ENCODE results near the gene ZNF296. TPM values are rescaled to one million over a fixed set of nuclear protein-coding genes. Genes with fewer than 3 reads are reported as not detected.

Gene ZNF296
- total and polyA plus RNA-seq, 2 experiments from 2014 or later, result not detected

GRCh38 chr19:45092747-45093678 is 16.7 kb upstream of the ZNF296 start, which contains the start of gene PPP1R37:
TSS of gene PPP1R37 (plus strand) at chr19:45093179. CDS start at chr19:45093326, 147 bp downstream.
- in situ Hi-C loops (cut with MboI), result no loop called here
- Histone ChIP-seq H3K79me2 (ENCODE audit: insufficient read depth) (peaks cover 49% of the 10 kb centered on the region), H3K36me3 (ENCODE audit: low read depth) (no peaks in the 10 kb centered on the region), H3K9me2 (ENCODE audit: insufficient read depth) (no peaks in the 10 kb centered on the region), H3K4me3 (peak within 1 kb of the TSS; percentile 91), H4K20me1 (ENCODE audit: insufficient read depth) (no peaks in the 10 kb centered on the region), H3K27ac (peak within 1 kb of the TSS; percentile 95), H3K4me1 (ENCODE audit: insufficient read depth) (peaks cover 8% of the 10 kb centered on the region), H3F3A (ENCODE audit: insufficient read depth) (peaks cover 19% of the 10 kb centered on the region), H3K9me3 (ENCODE audit: low read depth) (no peaks in the 10 kb centered on the region), H3K4me2 (ENCODE audit: unreplicated experiment) (peak within 1 kb of the TSS; percentile 99), H3K27me3 (replicated peaks; ENCODE audit: insufficient read depth) (no peaks in the 10 kb centered on the region), H2AFZ (peak within 1 kb of the TSS; percentile 88), H3K9ac (peak within 1 kb of the TSS; percentile 95)
- TF ChIP-seq EZH2 (IDR thresholded peaks at IDR 0.05; ENCODE audit: insufficient read depth, poor library complexity, severe bottlenecking) (no peak), EZH2phosphoT487 (IDR thresholded peaks at IDR 0.05; ENCODE audit: insufficient read depth, low read depth) (no peak)
- peak; percentile 99 for DNase-seq
- 1% methylated on average over 83 to 101 of the region's 103 CpGs for WGBS, 2 experiments (ENCODE audit: low coverage in 1 of 2, low lambda C conversion rate in 2 of 2, missing lambda C conversion rate in 2 of 2)

- in situ Hi-C loops (cut with MboI), result no loop called here
- Histone ChIP-seq H3K27ac (peak overlapping the region; percentile 95), H3K79me2 (ENCODE audit: insufficient read depth) (peaks cover 45% of the 10 kb centered on the region), H3K4me3 (peak overlapping the region; percentile 91), H3F3A (ENCODE audit: insufficient read depth) (peaks cover 13% of the 10 kb centered on the region), H3K36me3 (ENCODE audit: low read depth) (no peaks in the 10 kb centered on the region), H3K9ac (peak overlapping the region; percentile 95), H2AFZ (peak overlapping the region; percentile 88), H4K20me1 (ENCODE audit: insufficient read depth) (no peaks in the 10 kb centered on the region), H3K9me3 (ENCODE audit: low read depth) (no peaks in the 10 kb centered on the region), H3K4me1 (ENCODE audit: insufficient read depth) (0 out of 2 replicates have a peak, but pooled peaks cover 5% of the 10 kb centered on the region), H3K9me2 (ENCODE audit: insufficient read depth) (no peaks in the 10 kb centered on the region), H3K27me3 (replicated peaks; ENCODE audit: insufficient read depth) (no peaks in the 10 kb centered on the region), H3K4me2 (ENCODE audit: unreplicated experiment) (peak overlapping the region; percentile 99)
- 23 to 24% methylated on average over 59 to 63 of the region's 64 CpGs for WGBS, 2 experiments (ENCODE audit: low coverage in 1 of 2, low lambda C conversion rate in 2 of 2, missing lambda C conversion rate in 2 of 2)
- DNase-seq, result peak; percentile 99
- TF ChIP-seq EZH2phosphoT487 (IDR thresholded peaks at IDR 0.05; ENCODE audit: insufficient read depth, low read depth), result no peak
- TF ChIP-seq EZH2 (IDR thresholded peaks at IDR 0.05; ENCODE audit: insufficient read depth, poor library complexity, severe bottlenecking), result no peak
These were observed 15.0 kb upstream of the ZNF296 start for GRCh38 chr19:45091031-45091923.

- WGBS, 2 experiments (ENCODE audit: low coverage in 1 of 2, low lambda C conversion rate in 2 of 2, missing lambda C conversion rate in 2 of 2), result 74 to 77% methylated on average over 5 of the region's 5 CpGs
- Histone ChIP-seq H3K9ac (no peak overlapping the region), H4K20me1 (ENCODE audit: insufficient read depth) (no peaks in the 10 kb centered on the region), H3K4me3 (no peak overlapping the region), H2AFZ (no peak overlapping the region), H3K9me2 (ENCODE audit: insufficient read depth) (no peaks in the 10 kb centered on the region), H3K4me1 (ENCODE audit: insufficient read depth) (0 out of 2 replicates have a peak, but pooled peaks cover 5% of the 10 kb centered on the region), H3K27ac (no peak overlapping the region), H3K36me3 (ENCODE audit: low read depth) (no peaks in the 10 kb centered on the region), H3K9me3 (ENCODE audit: low read depth) (no peaks in the 10 kb centered on the region), H3K27me3 (replicated peaks; ENCODE audit: insufficient read depth) (no peaks in the 10 kb centered on the region), H3F3A (ENCODE audit: insufficient read depth) (peaks cover 13% of the 10 kb centered on the region), H3K4me2 (ENCODE audit: unreplicated experiment) (no peak overlapping the region), H3K79me2 (ENCODE audit: insufficient read depth) (peaks cover 43% of the 10 kb centered on the region)
- in situ Hi-C loops (cut with MboI), result no loop called here
- TF ChIP-seq EZH2 (IDR thresholded peaks at IDR 0.05; ENCODE audit: insufficient read depth, poor library complexity, severe bottlenecking), result no peak
- TF ChIP-seq EZH2phosphoT487 (IDR thresholded peaks at IDR 0.05; ENCODE audit: insufficient read depth, low read depth), result no peak
- no peak for DNase-seq
These were observed 14.3 kb upstream of the ZNF296 start for GRCh38 chr19:45090606-45091005.

GRCh38 chr19:45090034-45090433 is 13.8 kb upstream of the ZNF296 start:
- 94 to 95% methylated on average over 17 of the region's 17 CpGs for WGBS, 2 experiments (ENCODE audit: low coverage in 1 of 2, low lambda C conversion rate in 2 of 2, missing lambda C conversion rate in 2 of 2)
- Histone ChIP-seq H3K9ac (no peak overlapping the region), H3F3A (ENCODE audit: insufficient read depth) (peaks cover 13% of the 10 kb centered on the region), H3K4me1 (ENCODE audit: insufficient read depth) (0 out of 2 replicates have a peak, but pooled peaks cover 5% of the 10 kb centered on the region), H3K27me3 (replicated peaks; ENCODE audit: insufficient read depth) (no peaks in the 10 kb centered on the region), H3K4me3 (no peak overlapping the region), H3K9me2 (ENCODE audit: insufficient read depth) (no peaks in the 10 kb centered on the region), H3K79me2 (ENCODE audit: insufficient read depth) (peaks cover 41% of the 10 kb centered on the region), H3K36me3 (ENCODE audit: low read depth) (no peaks in the 10 kb centered on the region), H4K20me1 (ENCODE audit: insufficient read depth) (no peaks in the 10 kb centered on the region), H3K9me3 (ENCODE audit: low read depth) (no peaks in the 10 kb centered on the region), H2AFZ (no peak overlapping the region), H3K4me2 (ENCODE audit: unreplicated experiment) (no peak overlapping the region), H3K27ac (no peak overlapping the region)
- no peak for DNase-seq
- in situ Hi-C loops (cut with MboI), result no loop called here
- TF ChIP-seq EZH2phosphoT487 (IDR thresholded peaks at IDR 0.05; ENCODE audit: insufficient read depth, low read depth) (no peak), EZH2 (IDR thresholded peaks at IDR 0.05; ENCODE audit: insufficient read depth, poor library complexity, severe bottlenecking) (no peak)
